Midbrain (tissue), 1 donor: ENCODE measurements around the gene GPRC5D.

Experiments used
- DNase-seq: peaks from one replicate; lab custom pipeline; 2025; lab: John Stamatoyannopoulos, UW

GPRC5D gene

DNA sequence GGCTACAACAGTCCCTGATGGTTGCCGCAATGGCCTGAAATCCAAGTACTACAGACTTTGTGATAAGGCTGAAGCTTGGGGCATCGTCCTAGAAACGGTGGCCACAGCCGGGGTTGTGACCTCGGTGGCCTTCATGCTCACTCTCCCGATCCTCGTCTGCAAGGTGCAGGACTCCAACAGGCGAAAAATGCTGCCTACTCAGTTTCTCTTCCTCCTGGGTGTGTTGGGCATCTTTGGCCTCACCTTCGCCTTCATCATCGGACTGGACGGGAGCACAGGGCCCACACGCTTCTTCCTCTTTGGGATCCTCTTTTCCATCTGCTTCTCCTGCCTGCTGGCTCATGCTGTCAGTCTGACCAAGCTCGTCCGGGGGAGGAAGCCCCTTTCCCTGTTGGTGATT is 43.7 kb downstream of the GPRC5D start:
- no peak for DNase-seq

DNA sequence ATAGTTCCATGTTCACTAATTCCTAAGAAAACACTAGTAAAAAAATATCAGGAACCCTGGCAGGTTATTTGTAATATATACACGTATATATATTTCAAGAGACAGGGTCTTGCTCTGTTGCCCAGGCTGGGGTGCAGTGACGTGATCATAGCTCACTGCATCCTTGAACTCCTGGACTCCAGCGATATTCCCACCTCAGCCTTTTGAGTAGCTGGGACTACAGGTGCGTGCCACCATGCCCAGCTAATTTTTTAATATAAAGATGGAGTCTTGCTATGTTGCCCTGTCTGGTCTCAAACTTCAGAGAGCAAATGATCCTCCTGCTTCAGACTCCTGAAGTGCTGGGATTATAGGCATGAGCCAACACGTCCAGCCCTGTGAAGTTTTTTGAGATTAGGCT is 44.4 kb downstream of the GPRC5D start:
- no peak for DNase-seq

DNA sequence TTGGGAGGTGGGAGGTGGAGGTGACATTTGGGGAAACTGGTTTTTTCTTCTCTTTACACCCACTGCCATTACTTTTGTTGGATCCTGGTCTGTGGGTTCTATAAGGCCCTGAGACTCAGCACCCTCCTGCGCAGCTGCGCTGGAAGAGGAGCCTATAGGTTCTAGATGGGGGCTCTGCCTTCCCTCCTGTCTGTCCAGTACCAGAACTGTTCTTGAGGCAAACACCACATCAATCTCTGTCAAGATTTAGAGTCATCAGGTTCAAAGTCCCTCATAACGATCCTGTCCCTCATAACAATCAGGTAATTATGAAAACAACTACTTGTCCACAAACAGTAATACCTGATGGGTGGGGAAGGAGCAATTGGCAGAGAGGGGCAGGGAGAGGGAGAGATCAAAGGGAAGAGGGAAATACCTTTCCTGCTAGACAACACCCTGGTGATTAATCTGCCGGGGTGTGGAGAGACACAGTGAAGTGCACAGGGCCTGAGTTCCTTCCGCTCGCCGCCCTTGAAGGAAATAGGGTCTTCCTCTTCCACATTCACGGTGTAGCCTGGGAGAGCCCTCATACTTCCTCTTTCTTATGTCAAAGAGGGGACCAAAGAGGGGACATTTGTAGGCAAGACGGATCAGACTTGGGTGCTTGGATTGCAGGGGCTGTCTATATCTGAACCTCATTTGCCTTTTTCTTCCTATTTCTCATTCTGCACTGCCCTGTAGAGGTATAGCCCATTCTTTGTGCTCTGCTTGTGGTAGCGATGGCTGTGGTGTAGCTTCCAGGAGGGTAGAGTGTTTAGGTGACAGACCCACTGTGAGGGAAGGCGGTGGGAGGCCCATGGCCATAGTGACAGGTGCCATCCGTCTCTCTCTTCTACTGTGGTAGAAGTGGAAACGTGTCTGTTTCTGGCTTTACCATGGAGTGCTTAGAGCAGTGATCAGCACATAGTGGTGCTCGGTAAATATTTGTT is 48.0 kb downstream of the GPRC5D start:
- no peak for DNase-seq

DNA sequence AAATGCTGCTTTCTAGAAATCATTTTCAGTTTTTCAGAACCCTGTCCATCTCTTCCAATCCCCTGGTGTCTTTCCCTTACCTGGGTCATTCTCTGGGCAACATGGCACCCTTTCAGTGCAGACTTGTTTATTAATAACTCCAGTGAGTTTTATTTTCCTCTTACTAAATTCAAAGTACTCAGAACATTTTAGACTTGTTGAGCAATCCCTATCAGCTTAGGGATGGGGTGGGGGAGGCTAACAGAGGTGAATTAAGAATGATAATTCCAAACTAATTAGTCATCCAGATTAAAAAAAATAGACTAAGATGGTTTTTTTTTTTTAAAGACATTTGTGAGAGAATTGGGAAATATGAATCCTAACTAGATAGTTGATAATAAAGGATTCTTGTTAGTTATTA is 49.9 kb downstream of the GPRC5D start:
- no peak for DNase-seq

DNA sequence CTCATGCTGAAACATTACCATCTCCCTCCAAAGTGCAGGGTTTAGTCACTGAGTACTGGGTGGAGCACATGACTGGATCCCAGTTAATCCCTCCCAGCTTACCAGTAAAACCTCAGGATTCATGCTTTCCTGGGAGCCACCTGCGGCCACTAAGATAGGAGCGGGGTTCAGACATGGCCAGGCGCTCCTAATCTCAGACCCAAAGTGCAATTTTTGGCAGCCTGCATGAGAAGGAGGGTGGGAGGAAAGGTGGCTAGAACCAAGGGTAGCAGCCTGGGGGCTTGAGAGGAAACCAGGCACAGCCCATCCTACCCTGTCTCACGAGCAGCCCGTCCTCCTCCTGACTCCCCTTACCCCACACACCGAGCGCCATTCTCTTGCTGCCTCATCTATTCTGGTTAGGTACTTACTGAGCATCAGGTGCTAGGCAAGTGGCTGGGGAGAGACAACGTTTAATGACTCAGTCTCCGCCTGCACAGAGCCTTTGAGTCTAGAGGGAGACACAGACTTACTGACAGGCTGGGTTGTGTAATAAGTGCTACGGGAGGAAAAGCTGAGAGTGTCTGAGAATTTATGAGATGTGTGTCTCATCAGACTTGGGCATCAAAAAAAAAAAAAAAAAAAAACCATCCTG is 50.7 kb downstream of the GPRC5D start:
- no peak for DNase-seq

DNA sequence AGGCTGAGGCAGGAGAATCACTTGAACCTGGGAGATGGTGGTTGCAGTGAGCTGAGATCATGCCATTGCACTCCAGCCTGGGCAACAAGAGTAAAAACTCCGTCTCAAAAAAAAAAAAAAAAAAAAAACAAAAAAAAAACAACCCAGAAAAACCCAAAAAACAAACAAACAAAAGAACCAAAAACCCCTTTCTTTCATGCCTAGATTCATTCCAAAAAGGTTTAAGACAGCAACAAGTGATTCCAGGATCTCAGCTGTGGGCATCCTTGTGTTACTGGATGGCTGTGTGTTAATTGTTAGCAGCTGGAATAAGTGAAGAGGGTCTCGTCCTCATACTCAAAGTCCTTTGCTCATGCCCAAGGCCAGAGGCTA is 51.2 kb downstream of the GPRC5D start:
- DNase-seq: no peak

DNA sequence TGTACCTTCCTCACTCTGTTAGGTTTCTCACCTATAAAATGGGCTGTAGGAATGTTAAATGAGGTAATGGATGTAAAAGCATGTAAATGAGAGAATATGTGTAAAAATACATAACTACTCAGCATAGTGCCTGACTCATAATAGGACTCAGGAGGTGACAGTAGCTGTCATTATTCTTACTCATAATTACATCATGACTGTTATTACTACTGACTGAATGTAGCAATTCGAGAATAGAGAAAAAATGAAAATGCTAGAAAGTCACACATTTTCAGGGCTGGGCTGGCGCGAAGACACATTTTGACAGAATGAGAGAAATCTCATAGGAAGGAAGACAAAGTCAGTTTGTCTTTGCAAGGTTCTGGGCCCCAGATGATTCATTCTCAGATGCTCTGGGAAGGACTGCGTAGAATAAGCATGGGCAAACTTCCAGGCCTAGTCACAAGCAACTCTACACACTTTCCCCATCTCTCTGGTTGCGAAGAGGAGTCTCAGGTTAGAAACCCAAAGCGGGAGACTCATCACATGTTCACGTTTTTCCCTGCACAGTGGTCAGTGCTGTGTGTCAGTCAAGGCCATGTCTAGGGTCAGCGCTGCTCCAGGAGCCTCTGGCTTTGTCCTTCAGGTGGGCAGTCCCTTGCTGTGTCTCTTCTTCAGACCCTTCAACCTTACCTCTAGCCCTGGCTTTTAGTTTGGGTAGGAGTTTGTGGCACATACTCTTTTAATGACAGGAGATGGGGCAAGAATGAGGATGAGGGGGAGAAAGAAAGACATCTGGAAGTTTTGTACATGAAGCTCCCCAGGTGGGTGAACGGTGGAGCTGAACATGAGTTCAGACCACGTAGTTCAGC is 52.2 kb downstream of the GPRC5D start:
- DNase-seq: no peak

DNA sequence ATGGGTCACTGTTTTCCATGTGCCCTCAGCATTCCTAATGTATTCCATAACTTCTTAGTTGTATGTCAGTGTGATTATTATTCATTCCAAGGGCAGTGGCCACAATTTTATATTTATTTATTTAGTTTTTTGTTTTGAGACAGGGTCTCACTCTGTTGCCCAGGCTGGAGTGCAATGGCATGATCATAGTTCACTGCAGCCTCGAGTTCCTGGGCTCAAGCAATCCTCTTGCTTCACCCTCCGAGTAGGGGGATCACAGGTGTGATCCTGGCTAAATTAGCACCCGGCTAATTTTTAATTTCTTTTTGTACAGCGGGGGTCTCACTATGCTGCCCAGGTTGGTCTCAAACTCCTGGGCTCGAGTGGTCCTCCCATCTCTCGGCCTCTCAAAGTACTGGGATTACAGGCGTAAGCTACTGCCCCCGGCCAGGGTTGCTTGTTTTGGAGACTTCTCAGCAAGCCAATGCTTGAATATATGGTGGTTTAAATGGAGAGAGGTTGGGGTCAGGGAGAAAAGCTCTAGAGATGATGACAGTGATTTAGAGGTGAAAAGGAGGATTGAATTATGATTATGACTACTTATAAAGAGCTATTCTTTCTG is 53.0 kb downstream of the GPRC5D start:
- DNase-seq: no peak

DNA sequence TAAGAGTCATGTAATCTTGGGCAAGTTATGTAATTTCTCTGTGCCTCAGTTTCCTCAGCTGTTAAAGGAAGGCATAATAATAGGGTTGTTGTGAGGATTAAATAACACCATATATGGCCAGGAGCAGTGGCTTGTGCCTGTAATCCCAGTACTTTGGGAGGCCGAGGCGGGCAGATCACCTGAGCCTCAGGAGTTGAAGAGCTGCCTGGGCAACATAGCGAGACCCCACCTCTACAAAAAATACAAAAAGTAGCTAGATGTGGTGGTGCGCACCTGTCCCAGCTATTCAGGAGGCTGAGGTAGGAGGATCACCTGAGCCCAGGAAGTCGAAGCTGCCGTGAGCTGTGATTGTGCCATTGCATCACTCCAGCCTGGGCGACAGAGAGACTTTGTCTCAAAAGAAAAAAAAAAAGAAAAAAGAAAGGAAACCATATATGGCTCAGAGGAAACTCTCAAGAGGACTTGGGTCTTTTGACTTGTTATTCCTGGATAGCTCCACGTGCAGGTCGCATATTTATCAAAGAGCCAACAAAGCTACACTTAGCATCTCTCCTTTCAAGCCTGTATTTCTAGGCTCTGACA is 53.7 kb downstream of the GPRC5D start:
- DNase-seq: no peak

DNA sequence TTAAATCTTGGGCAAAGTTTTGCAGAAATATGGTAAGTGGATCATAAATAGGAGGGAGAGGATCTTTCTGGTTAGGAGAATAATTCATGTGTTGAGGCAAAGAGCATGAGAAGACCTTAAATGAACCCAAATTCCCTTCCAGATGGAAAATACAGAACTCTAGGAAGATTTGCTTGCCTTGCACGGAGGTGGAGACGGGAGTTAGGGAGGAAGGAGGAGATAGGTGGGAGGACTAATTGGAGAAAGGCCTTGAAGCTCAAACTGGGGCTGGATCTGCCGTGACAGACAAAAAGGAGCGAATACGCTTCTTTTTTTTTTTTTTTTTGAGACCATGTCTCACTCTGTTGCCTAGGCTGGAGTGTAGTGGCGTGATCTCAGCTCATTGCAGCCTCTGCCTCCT is 54.7 kb downstream of the GPRC5D start:
- no peak for DNase-seq

DNA sequence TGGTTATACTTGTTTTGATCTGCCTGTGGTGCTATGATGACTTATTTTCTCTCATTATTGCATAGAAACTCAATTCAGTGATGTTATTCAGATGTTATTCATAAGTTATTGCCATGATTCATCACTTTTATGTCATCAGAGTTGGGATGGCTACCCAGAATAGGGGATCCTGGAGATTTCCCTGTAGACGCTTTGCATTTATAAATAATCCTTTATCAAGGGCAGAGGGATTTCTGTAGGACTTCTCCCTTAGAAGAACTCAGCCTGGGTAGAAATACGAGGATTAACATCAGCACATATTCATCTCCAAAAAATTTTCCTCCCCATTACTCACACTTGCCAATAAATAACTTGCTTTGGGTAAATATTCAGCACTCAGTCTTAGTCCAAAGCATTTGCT is 55.7 kb downstream of the GPRC5D start:
- DNase-seq: no peak

DNA sequence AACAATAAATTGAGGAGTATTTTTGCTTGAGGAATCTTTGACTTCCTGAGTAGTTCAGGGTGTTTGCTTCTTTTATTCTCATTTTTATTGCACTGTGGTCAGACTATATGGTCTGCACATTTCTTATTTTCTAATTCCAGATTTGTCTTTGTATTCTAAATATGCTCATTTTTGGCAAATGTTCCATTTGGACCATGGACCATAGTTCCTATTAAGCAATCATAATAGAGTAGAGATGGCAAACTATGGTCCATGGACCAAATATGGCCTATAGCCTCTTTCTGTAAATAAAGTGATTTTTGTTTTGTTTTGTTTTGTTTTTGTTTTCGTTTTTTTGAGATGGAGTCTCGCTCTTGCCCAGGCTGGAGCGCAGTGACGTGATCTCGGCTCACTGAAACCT is 58.5 kb downstream of the GPRC5D start:
- DNase-seq: no peak

DNA sequence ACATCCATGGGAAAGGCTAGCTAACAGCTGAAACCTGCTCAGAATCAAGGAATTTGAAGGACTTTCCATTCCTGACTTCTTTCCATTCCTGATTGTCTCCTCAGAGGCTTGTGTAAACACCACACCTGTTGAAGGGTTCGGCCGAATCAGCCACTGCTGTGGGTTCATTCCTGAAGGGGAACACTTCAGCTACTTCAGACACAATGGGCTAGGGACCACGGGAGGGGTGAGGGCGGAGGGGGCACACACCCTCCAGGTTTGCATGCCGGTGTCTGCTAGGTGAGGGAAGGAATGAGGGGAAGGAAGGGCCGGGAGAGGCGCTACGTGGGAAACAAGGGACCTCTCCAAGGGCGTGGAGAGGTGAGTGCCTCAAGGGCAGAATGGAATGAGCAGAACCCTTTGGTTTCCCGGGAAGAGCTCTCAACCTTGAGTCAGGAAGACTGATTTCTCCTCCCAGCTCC is 59.3 kb downstream of the GPRC5D start:
- no peak for DNase-seq

DNA sequence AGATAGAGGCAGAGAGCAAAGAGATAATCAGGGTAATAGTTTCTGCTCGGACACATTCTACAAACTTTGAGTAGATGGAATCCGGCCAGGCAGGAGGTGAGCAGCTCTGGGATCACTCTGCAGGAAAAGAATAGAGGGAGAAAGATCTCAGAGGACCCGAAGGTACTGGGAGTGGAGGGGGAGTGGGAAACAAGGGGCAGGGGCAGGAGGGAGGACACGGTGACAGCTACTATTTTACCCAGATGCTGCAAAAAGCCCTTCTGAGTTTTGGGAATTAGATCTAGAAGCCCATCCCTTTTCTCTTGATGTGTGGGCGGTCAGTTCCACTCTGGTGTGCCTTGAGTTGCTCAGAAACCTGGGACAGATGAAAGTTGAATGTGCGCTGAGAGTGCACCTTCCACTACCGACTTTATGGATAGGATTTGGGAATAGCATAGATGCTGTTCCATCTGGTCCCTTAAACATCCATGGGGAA is 60.1 kb downstream of the GPRC5D start:
- no peak for DNase-seq

DNA sequence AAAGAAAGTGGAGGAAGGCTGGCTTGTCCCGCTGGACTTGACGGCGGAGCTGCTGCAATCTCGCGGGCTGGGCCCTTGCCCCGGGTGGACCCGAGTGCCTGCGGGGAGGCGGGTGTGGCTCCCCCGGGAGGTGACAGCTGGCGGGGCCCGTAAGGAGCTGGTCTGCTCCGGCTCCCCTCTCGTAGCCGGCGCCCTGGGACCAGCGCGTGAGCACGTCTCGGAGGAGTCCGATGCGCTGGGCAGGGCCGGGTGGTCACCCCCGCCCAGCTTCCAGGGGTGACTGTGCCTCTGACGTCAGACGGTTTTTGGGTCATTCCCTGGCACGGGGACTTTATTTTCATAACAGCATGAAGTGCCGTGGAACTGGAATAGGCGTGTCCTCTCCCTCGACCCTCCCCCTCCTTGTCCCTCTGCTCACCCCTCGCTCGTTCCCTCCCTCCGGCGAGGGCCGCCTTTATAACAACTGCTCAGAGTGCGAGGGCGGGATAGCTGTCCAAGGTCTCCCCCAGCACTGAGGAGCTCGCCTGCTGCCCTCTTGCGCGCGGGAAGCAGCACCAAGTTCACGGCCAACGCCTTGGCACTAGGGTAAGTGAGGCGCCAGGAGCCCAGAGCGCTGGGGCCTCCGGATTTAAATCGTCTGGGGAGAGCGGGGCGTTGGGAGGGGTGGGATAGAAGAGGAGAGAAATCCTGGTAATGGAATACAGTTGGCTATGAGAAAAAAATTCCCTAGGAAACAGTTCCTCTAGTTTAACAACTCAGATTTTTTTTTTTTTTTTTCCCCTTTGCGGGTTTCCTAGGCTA is 60.7 kb downstream of the GPRC5D start, which contains the start of gene GPRC5A:
Gene GPRC5A, plus strand, starts transcription at position 483 of the 801 bp plus-strand sequence. CDS start 16,688 bp downstream, outside the sequence.
- DNase-seq: peak; percentile 28
